ENCODE measurements around the gene RUFY4.

The RUFY4 gene, protein sequence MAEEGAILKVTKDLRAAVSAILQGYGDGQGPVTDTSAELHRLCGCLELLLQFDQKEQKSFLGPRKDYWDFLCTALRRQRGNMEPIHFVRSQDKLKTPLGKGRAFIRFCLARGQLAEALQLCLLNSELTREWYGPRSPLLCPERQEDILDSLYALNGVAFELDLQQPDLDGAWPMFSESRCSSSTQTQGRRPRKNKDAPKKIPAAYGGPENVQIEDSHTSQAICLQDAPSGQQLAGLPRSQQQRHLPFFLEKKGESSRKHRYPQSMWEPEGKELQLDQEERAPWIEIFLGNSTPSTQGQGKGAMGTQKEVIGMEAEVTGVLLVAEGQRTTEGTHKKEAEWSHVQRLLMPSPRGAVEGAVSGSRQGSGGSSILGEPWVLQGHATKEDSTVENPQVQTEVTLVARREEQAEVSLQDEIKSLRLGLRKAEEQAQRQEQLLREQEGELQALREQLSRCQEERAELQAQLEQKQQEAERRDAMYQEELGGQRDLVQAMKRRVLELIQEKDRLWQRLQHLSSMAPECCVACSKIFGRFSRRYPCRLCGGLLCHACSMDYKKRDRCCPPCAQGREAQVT

DNA sequence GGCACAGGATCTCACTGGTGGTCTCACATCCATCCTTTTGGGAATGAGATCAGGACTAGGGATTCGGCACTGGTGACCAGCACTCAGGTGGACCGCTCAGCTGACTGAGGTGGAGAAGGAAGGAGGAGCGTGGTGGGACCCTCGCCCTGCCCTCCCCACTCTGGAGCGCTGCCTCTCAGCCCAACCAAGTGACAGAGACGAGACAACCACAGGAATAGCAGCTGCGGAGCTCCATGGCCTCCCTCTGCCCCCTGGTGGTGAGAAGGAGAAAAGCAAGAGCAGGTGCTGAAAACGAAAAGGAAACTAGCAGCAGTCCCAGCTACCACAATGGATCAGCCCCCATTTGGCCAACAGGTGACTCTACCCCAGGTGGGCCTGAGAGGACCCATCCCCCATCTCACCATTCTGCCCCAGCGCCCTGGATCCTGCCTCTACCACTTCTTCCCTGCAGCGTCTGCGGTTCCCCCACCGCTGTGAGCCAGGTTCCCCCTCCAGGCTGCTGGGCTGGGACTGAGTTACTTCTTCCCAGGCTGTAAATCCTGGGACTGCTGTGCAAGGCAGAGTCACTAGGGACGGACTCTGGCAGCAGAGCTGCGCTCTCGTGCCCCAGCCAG is at the start of gene RUFY4:
Gene RUFY4 (plus strand): TSS at position 533 of the 614 bp plus-strand sequence. CDS start 1,353 bp downstream, outside the sequence.
- DNase-seq = peak; percentile 72

DNA sequence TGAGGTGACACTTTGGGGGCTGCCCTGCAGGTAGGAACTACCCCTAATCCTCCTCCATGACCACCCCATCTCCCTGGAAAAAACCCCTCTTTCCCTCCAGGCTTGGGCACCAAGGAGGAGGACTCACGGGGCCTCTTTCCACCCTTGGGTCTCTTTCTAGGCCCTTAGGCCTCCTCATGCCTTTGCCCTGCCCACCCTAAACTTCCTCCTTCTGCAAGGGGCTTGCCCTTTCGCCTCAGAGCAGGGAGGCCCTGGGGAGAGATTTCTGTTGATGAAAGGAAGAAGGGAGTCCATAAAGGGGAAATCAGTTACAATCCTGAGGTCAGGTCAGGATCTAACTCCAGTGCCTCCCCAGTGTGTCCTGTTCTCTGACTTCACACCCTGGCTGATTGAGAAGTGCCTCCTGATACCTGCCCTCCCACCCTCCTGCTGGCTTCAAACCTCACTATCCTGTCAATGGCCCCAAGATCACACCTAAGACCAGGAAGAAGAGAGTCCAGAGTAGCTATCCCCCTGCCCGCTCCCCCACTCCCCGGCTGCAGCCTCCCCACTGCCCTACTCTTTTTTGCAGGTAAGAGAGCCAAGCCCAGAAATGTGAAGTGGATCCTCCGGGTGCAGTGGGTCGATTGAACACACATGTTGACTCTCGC is 49.5 kb upstream of the RUFY4 start:
- no peak for DNase-seq

DNA sequence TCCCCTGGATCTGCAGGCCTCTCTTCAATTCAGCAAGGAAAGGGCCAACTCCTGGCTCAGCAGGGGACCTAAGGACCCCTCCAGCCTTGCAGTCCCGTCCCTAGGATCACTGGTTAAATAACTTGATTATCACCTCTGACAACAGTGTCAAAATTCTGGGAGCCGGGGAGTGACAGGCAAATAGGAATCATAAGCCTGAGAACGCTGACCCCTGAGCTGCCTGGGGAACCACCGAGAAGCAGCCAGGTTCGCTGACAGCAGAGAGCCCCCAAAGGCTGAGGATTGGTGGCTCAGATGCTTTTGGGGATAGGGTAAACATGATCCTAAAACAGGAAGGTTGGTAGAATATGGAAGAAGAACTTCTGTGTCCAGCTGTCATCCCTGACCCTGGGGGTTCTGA is 48.8 kb upstream of the RUFY4 start:
- DNase-seq = no peak

DNA sequence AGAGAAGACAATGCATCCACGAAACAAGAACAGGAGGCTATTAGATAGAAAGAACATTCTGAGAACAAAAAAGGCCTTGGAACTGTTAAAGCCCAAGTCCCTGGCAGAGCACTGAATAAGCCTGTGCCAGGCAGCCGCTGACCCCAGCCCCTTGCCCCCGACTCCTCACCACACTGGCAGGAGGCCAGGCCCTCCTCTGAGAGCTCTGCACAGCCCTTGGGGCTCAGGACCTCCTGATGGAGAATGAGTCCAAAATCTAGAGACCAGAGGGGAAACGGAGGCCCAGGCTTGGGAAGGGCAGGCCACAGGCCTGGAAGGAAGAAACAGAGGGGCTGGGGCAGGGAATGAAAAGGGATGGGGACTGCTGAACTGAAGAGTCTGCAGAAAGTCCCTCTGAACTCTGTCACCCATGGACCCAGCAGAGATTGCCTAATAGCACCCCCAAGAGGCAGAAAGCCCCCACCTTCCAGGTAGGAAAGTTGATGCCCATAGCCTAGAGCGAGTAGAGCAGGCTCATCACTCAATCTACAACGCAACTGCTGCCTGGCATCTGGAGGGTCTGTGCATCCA is 48.0 kb upstream of the RUFY4 start:
- no peak for DNase-seq

DNA sequence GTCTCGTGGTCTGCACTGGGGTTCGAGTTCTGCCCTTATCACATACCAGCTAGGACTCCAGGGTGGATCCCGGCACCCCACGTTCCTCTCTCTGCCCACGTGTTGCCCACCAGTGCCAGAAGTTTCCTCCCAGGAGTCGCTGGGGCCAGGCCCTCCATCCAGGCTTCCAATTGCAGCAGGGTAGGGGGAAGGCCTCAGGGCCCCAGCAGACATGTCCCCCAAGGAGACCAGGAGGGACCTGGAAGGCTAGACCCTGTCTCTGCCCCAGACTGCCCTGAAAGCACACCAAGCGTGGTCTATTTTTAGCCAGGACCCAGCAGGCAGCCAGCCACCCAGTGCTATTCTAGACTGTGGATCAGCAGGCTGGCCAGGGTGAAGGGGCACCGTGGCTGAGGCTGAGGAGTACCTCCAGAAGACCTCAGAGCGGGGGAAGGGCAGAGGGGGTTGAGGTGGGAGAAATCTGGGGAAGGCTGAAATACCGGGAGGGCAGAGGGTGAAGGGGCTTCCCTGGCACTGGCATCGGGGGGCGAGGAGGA is 47.4 kb upstream of the RUFY4 start:
- no peak for DNase-seq

DNA sequence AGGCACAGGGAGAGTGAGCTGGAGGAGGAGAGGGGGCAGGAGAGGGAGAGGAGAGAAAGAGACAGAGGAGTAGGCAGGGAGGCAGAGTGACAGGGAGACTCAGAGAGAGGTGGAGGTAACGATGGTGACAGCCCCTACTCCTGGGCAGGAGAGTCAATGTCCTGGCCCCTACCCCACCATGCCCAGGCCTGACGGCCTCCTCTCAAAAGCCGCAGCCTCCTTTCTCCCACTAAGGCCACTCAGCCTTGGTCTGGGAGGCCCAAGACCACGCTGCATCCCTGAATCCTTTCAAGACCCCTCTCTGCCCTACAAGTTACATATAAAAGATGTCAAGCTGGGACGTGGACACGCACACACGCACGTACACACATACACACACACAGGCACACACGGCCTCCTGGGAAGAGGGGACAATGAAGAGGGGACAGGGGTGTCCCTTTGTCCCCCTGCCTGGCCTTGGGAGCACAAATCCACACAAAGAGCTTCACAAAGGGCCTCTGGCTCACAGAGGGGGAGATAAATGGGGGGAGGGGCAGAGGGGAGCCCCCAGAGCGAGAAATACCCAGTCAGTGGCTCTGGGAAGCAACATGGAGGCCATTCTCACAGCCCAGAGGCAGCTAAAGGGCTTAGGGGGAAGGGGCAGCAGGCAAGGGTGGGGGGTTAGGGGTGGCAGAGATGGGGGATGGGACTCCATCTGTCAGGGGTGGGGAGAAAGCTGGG is 46.8 kb upstream of the RUFY4 start:
- no peak for DNase-seq

DNA sequence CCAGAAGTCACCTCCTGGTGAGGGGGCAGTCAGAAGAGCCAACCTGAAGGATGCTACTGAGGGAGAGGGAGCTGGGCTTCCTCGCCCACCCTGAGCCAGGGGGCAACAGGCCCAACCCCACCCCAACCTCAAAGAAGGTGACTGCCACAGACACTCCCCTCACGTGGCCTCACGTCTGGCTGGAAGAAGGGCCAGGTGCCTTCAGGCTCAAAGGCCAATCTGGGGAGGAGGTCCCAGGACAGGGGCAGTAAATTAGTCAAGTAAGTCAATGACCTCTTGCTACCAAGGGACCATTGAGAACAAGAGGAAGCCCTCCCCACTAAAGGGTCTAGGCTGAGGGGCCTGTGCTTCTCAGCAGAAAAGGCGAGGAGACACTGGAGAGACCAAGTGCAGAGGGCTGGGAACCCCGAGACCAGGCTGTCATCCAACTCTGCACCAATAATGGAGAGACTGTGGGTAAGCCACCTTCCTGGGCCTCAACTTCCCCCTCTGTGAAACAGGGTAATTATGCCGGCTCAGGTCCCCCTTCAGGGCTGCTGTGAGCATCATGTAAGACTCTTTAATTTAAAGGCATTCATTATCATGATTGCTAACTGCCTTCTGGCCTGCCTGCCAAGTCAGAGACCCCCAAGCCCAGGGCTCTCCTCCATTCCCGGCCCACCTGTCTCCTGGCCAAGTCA is 46.1 kb upstream of the RUFY4 start:
- no peak for DNase-seq

DNA sequence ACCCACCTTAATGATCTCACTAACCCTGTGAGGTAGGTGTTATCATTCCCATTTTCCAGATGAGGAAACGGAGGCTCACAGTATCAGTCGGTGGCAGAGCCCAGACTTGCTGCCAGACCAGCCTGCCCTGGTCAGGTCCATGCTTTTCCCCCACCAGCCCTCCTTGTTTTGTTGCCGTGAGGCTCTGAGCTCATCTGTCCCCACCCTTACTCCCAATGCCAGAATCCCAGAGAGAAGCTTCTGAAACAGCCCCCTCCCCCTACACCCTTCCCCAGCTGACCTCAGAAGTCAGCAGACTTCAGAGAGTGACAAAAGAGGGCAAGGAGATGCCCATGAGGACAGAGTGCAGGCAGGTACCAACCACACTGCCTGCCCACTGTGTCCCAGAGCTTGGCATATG is 45.4 kb upstream of the RUFY4 start:
- no peak for DNase-seq

DNA sequence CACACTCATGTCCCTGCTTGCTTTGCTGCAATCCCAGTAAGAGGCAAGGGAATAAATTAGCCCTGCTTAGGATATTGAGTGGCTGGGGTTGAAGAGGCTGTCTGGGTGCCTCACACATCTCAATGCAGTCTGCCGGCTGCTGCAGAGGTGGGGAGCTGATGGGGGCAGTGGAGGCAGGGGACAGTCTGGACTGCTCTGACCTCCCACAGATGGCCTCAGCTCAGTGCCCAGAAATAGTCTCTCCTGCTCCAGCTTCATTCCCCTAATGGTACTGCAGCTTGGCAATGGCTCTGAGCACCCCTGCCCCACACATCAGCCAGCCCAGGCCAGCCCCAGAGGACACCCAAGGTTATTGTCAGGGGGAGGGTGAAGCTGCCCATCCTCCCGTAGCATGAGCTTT is 44.7 kb upstream of the RUFY4 start:
- no peak for DNase-seq

DNA sequence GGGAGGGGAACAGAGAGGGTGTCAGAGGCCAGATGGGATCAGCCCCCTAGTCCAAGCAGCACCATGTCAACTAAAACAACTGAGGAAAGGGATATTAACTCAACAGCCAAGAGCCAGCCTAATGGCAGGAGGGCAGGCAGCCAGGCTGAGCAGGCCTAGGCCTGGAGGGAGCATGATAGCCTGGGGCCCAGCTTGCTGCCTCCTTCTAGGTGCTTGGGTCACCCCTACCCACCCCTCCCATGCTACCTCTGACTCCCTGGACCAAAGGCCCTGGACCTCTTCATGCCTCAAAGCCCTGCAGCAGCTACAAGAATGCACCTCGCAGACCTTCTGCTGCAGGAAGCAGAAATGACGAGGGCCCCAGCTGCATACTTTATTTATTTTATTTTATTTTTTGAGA is 44.2 kb upstream of the RUFY4 start:
- no peak for DNase-seq

DNA sequence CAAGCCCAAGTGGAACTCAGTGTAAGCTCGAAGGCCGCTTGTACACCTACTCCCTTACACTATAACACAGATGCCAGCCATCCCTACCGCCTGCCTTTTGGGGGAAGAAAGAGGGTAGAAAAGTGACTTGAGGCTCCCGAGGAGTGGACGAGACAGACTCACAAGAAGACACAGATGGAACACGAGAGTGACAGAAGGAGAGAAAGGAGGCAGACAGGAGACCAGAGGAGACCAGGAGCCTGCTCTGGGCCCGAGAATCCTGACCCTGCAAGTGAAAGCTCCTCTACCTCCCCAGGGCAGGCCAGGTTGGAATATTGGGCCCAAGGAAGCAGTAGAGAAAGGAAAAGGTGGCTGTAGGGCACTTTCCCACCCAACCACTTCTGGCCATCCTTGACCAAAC is 42.8 kb upstream of the RUFY4 start:
- no peak for DNase-seq

DNA sequence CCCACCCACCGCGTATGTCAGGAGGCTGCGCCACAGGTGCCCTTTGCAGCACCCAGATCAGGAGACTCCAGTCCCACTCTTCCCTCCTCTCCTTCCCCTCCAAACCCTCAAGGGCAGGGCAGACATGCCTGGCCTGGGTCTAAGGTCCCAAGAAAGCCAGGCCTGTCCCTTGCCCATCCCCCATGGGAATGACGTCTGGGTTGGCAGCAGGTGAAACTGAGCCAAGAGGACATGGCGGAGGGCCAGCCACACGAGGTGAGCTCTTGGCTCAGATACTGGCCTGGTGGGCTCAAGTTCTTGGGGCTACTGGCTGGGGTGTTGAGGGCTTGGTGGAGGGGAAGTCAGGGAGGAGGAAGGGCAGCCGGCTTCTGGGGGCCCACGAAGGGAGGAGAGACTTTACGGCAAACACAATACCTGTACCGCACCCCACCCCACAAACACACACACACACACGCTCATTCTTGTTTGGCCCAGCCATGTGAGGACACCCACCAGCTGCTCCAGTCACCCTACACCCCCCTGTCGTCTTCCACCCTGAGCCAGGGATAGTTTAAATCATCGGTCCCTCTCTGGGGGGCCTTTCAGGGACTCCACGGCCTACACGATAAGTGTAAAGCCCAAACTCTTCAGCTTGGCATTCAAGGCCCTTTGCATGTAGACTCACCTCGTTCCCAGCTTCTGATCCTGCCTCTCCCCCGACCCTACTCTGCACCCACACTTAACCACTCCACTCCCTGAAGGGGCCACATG is 42.2 kb upstream of the RUFY4 start:
- no peak for DNase-seq

DNA sequence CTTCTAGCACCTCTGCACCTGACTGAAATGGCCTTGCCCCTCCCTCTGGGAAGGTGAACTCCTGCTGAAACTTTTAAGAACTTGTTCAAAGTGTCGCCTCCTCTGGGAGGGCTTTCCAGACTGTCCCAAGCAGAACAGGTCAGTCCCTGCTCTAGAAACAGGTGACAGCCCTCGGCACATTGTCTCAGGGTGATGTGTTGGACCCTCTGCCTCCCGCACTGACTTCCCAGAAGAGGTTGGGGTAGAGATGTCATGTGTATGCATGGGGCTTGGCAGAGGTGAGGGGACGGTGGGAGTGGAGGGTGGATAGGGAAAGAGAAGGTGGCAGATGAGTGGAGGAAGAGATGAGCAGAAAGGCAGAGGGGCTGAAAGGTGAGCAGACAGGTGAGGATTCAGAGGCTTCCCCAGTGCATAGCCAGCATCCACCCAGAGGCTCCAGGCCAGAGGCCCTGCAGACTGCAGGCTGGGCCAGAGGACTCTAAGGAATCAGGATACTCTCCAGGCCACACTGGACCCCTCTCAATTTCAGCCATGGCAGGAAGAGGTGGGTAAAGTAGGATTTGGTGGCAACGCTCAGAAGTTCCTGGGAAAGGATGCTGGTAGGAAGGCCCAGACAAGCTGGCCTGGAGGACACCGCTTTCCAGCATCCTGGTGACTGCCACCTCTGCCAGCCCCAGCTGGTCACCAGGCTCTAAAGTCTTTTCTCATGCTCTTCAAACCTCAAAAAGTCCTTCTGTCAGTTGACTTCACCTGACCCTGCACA is 41.4 kb upstream of the RUFY4 start:
- no peak for DNase-seq

DNA sequence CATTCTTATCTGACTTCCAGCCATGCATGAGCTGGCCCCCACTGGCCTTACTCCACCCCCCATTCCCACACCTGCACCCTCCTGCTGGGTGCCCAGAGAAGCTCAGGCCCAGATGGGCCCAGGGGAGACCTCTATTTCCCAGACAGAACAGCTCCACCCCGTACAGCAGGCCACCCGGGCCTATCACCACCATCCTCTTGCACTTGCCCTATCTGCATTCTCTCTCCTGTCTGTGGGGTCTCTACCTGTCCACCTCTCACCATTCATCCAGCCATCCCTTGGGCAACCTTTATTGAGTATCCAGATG is 40.9 kb upstream of the RUFY4 start:
- DNase-seq = no peak

DNA sequence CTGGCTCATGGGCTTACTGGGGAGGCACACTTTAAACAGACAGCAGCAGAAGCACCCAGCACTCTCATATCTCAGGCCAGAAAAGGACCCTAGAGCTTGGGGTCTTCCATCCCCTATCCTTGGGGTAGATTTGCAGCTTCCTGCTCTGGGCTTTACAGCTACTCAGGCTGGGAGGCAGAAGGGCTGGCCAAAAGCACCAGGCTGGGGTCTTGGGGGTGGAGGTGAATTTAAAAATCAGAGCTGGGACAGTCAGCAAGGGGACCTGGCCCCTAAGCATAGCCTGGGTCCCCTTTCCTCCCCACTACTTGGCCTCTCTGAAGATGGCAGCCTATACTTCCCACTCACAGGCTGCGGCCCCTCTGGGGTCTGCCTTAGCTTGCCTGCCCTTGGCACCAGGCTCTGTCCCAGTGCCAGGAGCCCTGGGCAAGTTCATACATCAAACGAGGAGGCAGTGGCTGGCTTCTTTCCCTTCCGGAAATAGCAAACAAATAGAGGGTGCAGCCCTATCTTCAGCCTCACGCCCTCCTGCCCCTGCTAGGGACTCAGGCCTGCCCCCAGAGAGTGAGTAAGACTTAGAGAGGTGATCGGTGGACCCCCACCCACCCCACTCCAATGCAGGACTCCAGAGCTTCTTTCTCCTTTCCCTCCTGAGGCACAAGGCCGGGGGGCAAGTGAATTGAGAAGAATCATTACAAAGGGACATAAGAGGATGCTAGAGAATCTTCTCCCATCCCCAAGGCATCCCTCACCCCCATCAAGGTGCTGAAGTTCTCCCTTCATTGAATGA is 40.3 kb upstream of the RUFY4 start:
- no peak for DNase-seq

DNA sequence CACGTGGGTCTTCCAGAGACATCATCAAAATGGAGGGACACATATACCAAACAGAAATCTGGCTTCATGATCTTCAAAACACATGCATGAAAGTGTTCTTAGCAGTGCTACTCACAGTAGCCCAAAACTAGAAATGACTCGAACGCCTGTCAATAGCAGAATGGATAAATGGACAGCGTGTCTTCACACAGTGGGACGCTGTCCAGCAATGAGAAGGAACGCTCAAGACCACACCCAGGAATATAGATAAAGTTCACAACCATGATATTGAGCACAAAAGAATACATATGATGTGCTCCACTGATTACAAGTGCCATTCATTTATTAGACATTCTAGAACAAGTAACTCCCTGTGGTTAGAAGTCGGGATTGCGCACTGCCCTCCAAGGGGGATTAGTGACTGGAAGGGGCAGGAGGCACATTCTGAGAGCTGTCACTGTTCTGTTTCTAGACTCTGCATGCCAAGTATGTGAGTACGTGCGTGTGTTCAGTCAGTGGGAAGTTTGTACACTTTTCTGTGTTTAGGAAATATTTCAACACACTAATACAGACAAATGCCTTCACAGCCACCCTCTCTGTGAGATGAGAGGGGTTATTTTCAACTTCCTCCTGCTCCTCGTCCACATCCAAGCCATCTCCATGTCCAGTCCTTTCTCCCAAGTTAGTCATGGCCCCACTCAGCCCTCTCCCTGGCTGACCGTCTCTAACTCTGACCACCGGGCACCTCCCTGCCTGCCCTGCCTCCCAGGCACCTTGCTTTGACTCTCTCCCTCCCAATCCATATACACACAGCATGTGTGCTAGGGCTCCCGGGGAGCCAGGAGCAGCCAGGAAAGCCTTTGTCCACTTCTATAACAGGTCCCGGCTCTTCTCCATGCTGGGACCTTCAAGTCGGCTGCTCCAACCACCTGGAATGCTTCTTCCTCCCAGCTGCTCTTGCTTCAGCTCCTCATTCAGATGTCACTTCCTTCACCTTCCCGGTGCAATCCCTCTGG is 39.4 kb upstream of the RUFY4 start:
- no peak for DNase-seq

DNA sequence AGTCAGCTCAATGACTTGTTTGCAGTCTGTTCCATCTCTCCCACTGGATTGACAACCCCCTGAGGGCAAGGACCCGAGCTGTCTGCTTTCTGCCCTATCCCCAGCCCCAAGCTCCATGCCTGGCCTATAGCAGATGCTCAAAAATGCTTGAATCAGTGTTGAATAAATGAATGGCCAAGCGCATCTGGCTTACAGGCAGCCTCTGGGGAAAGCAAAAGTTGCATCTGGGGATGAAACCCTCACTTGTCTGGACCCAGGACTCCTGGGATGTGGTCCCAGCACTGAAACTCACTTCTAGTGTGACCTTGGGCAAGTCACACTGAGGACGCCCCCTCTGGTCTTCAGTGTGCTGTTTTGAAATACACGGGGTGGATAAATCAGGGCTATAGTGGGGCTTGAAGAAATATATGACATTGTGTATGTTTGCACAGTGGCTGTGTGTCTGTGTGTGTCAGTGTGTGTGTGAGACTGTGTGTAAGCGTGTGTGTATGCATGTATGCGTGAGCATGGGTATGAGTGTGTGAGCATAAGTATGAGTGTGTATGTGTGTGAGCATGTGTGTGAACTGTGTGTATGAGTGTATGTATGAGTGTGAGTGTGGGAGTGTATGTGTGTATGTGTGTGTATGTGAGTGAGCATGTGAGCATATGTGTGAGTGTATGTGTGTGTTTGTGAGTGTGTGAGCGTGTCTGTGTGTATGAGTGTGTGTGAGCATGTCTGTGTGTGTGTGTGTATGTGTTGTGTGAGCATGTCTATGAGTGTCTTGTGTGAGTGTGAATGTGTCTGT is 38.5 kb upstream of the RUFY4 start:
- no peak for DNase-seq

DNA sequence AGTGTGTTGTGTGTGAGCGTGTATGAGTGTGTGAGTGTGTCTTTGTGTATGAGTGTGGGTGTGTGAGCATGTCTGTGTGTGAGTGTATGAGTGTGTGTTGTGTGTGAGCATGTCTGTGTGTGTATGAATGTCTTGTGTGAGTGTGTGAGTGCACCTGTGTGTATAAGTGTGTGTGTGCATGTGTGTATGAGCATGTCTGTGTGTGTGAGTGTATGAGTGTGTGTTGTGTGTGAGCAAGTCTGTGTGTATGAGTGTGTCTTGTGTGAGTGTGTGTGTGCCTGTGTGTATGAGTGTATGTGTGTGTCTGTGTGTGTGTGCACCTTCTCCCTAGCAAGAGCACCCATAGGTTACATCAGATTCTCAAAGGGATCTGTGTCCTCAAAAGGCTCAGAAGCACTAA is 37.8 kb upstream of the RUFY4 start:
- no peak for DNase-seq

All from EL (cell line).